ENCODE measurements around the gene WNT8B.

- TF ChIP-seq, protein P1, sequence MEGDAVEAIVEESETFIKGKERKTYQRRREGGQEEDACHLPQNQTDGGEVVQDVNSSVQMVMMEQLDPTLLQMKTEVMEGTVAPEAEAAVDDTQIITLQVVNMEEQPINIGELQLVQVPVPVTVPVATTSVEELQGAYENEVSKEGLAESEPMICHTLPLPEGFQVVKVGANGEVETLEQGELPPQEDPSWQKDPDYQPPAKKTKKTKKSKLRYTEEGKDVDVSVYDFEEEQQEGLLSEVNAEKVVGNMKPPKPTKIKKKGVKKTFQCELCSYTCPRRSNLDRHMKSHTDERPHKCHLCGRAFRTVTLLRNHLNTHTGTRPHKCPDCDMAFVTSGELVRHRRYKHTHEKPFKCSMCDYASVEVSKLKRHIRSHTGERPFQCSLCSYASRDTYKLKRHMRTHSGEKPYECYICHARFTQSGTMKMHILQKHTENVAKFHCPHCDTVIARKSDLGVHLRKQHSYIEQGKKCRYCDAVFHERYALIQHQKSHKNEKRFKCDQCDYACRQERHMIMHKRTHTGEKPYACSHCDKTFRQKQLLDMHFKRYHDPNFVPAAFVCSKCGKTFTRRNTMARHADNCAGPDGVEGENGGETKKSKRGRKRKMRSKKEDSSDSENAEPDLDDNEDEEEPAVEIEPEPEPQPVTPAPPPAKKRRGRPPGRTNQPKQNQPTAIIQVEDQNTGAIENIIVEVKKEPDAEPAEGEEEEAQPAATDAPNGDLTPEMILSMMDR (IDR thresholded peaks at IDR 0.05): no peak
- no peak for TF ChIP-seq EP300 (IDR thresholded peaks at IDR 0.05)
Observed at GRCh38 chr10:100481462-100482081, 18.8 kb downstream of the WNT8B start.
